ENCODE results near the gene DAB2IP.

DNA sequence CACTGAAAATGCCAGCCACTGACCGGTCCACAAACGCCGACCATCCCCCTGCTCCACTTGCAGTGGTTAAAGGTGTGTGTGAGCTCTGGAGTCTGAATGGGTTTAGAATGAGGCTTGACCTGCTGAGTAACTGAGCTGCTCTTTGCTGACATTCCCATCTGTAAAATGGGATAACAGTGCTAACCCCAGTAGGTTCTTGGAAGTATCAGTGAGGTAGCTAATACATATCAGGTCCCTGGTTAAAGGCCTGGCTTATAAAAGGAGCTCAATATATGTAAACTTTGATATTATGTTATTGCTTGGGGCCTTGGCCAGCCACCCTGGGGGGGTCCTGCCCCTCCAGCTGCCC is 31.1 kb upstream of the DAB2IP start:
- TF ChIP-seq, protein P1, sequence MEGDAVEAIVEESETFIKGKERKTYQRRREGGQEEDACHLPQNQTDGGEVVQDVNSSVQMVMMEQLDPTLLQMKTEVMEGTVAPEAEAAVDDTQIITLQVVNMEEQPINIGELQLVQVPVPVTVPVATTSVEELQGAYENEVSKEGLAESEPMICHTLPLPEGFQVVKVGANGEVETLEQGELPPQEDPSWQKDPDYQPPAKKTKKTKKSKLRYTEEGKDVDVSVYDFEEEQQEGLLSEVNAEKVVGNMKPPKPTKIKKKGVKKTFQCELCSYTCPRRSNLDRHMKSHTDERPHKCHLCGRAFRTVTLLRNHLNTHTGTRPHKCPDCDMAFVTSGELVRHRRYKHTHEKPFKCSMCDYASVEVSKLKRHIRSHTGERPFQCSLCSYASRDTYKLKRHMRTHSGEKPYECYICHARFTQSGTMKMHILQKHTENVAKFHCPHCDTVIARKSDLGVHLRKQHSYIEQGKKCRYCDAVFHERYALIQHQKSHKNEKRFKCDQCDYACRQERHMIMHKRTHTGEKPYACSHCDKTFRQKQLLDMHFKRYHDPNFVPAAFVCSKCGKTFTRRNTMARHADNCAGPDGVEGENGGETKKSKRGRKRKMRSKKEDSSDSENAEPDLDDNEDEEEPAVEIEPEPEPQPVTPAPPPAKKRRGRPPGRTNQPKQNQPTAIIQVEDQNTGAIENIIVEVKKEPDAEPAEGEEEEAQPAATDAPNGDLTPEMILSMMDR (IDR thresholded peaks at IDR 0.05) = no peak
- no peak for TF ChIP-seq AFF4 (CRISPR knock-in tag; IDR thresholded peaks at IDR 0.05; ENCODE audit: borderline replicate concordance)
- TF ChIP-seq KAT7 (CRISPR knock-in tag; IDR thresholded peaks at IDR 0.05; ENCODE audit: borderline replicate concordance) = no peak
- TF ChIP-seq, protein P2, sequence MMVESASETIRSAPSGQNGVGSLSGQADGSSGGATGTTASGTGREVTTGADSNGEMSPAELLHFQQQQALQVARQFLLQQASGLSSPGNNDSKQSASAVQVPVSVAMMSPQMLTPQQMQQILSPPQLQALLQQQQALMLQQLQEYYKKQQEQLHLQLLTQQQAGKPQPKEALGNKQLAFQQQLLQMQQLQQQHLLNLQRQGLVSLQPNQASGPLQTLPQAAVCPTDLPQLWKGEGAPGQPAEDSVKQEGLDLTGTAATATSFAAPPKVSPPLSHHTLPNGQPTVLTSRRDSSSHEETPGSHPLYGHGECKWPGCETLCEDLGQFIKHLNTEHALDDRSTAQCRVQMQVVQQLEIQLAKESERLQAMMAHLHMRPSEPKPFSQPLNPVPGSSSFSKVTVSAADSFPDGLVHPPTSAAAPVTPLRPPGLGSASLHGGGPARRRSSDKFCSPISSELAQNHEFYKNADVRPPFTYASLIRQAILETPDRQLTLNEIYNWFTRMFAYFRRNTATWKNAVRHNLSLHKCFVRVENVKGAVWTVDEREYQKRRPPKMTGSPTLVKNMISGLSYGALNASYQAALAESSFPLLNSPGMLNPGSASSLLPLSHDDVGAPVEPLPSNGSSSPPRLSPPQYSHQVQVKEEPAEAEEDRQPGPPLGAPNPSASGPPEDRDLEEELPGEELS (CRISPR knock-in tag; IDR thresholded peaks at IDR 0.05) = no peak
- TF ChIP-seq CBFB (CRISPR knock-in tag; IDR thresholded peaks at IDR 0.05; ENCODE audit: low read depth) = no peak
- no peak for TF ChIP-seq NR3C1 (CRISPR knock-in tag; conservative IDR thresholded peaks at IDR 0.05; ENCODE audit: low read depth)
- TF ChIP-seq SP1 (CRISPR knock-in tag; conservative IDR thresholded peaks at IDR 0.05) = no peak
- no peak for TF ChIP-seq MXD4 (CRISPR knock-in tag; IDR thresholded peaks at IDR 0.05; ENCODE audit: borderline replicate concordance)
- TF ChIP-seq CREB1 (CRISPR knock-in tag; IDR thresholded peaks at IDR 0.05) = no peak
- TF ChIP-seq, protein P3, sequence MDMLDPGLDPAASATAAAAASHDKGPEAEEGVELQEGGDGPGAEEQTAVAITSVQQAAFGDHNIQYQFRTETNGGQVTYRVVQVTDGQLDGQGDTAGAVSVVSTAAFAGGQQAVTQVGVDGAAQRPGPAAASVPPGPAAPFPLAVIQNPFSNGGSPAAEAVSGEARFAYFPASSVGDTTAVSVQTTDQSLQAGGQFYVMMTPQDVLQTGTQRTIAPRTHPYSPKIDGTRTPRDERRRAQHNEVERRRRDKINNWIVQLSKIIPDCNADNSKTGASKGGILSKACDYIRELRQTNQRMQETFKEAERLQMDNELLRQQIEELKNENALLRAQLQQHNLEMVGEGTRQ (CRISPR knock-in tag; IDR thresholded peaks at IDR 0.05) = no peak
- no peak for TF ChIP-seq TEAD4 (CRISPR knock-in tag; IDR thresholded peaks at IDR 0.05)
- TF ChIP-seq PREB (CRISPR knock-in tag; IDR thresholded peaks at IDR 0.05; ENCODE audit: borderline replicate concordance) = no peak
- TF ChIP-seq ZNF232 (CRISPR knock-in tag; IDR thresholded peaks at IDR 0.05) = no peak
- TF ChIP-seq JUN (CRISPR knock-in tag; IDR thresholded peaks at IDR 0.05) = no peak
